GM12878 (cell line): ENCODE data around the gene CYP4F11.

Experiments
- ASH2L ChIP-seq: fragments of 300-600, 200-600 bp; sonication (generic); IDR thresholded peaks from 2 replicates; pipeline ENCODE4 v1.6.1; 2017; ENCODE audit warnings: low read depth, mild to moderate bottlenecking, borderline replicate concordance
- CTCF ChIP-seq, 3 experiments: IDR thresholded peaks in 2 of 3; conservative IDR thresholded peaks in 1 of 3; 2 replicates each; pipeline ENCODE4 v1.5.1; 2011; ENCODE audit warnings: low read depth in 3 of 3, low read length in 3 of 3, mild to moderate bottlenecking in 3 of 3, control low read depth in 2 of 3, moderate library complexity in 2 of 3, inconsistent platforms in 1 of 3, mixed read lengths in 1 of 3; ENCODE audit not compliant: control insufficient read depth in 2 of 3, insufficient read depth in 1 of 3; ENCODE audit errors: extremely low read depth in 1 of 3
- NR2C2 ChIP-seq: IDR thresholded peaks from 2 replicates; pipeline ENCODE4 v1.6.1; 2011; ENCODE audit warnings: borderline replicate concordance, low read depth; ENCODE audit not compliant: control insufficient read depth, insufficient read length
- PAX8 ChIP-seq: fragments of 450-650 bp; IDR thresholded peaks from 2 replicates; pipeline ENCODE4 v1.6.1; 2017; ENCODE audit warnings: mild to moderate bottlenecking, moderate library complexity
- RCOR1 ChIP-seq: conservative IDR thresholded peaks from 2 replicates; pipeline ENCODE4 v1.6.1; 2012; ENCODE audit warnings: low read depth, low read length, improper control_type of control experiment
- SIN3A ChIP-seq: IDR thresholded peaks from 2 replicates; pipeline ENCODE4 v1.6.1; 2012; ENCODE audit warnings: low read depth, low read length, improper control_type of control experiment
- YY1 ChIP-seq: IDR thresholded peaks from 2 replicates; pipeline ENCODE4 v1.6.1; 2011; ENCODE audit warnings: low read depth, mild to moderate bottlenecking, low read length
- ZNF384 ChIP-seq: IDR thresholded peaks from 2 replicates; pipeline ENCODE4 v1.6.1; 2012; ENCODE audit warnings: low read depth, mild to moderate bottlenecking, low read length, improper control_type of control experiment, borderline replicate concordance
- TF ChIP-seq, protein P1 (sequence below): fragments of 450-650 bp; IDR thresholded peaks from 2 replicates; pipeline ENCODE4 v1.6.1; 2018; ENCODE audit warnings: mild to moderate bottlenecking, low read depth, moderate library complexity; ENCODE audit not compliant: partially characterized antibody
- TF ChIP-seq, protein P2 (sequence below): fragments of 450-650 bp; IDR thresholded peaks from 2 replicates; pipeline ENCODE4 v1.6.1; 2017; ENCODE audit warnings: mild to moderate bottlenecking, moderate library complexity
- TF ChIP-seq, protein P3 (sequence below): IDR thresholded peaks from 2 replicates; pipeline ENCODE4 v1.6.1; 2012; ENCODE audit warnings: improper control_type of control experiment, low read depth, low read length; ENCODE audit not compliant: insufficient replicate concordance

GRCh38 chr19:15954820-15955219, 20.5 kb upstream of the CYP4F11 start:
- TF ChIP-seq ASH2L (no peak), SIN3A (no peak), ZNF384 (no peak), YY1 (no peak), RCOR1 (no peak), CTCF (IDR thresholded peaks at IDR 0.05 in 2 of 3, conservative IDR thresholded peaks at IDR 0.05 in 1 of 3; ENCODE audit: control insufficient read depth in 2 of 3, extremely low read depth in 1 of 3, insufficient read depth in 1 of 3, low read depth in 3 of 3, low read length in 3 of 3) (no peak), PAX8 (no peak), NR2C2 (no peak)
- TF ChIP-seq, protein P1, sequence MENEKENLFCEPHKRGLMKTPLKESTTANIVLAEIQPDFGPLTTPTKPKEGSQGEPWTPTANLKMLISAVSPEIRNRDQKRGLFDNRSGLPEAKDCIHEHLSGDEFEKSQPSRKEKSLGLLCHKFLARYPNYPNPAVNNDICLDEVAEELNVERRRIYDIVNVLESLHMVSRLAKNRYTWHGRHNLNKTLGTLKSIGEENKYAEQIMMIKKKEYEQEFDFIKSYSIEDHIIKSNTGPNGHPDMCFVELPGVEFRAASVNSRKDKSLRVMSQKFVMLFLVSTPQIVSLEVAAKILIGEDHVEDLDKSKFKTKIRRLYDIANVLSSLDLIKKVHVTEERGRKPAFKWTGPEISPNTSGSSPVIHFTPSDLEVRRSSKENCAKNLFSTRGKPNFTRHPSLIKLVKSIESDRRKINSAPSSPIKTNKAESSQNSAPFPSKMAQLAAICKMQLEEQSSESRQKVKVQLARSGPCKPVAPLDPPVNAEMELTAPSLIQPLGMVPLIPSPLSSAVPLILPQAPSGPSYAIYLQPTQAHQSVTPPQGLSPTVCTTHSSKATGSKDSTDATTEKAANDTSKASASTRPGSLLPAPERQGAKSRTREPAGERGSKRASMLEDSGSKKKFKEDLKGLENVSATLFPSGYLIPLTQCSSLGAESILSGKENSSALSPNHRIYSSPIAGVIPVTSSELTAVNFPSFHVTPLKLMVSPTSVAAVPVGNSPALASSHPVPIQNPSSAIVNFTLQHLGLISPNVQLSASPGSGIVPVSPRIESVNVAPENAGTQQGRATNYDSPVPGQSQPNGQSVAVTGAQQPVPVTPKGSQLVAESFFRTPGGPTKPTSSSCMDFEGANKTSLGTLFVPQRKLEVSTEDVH, result no peak
- TF ChIP-seq, protein P2, sequence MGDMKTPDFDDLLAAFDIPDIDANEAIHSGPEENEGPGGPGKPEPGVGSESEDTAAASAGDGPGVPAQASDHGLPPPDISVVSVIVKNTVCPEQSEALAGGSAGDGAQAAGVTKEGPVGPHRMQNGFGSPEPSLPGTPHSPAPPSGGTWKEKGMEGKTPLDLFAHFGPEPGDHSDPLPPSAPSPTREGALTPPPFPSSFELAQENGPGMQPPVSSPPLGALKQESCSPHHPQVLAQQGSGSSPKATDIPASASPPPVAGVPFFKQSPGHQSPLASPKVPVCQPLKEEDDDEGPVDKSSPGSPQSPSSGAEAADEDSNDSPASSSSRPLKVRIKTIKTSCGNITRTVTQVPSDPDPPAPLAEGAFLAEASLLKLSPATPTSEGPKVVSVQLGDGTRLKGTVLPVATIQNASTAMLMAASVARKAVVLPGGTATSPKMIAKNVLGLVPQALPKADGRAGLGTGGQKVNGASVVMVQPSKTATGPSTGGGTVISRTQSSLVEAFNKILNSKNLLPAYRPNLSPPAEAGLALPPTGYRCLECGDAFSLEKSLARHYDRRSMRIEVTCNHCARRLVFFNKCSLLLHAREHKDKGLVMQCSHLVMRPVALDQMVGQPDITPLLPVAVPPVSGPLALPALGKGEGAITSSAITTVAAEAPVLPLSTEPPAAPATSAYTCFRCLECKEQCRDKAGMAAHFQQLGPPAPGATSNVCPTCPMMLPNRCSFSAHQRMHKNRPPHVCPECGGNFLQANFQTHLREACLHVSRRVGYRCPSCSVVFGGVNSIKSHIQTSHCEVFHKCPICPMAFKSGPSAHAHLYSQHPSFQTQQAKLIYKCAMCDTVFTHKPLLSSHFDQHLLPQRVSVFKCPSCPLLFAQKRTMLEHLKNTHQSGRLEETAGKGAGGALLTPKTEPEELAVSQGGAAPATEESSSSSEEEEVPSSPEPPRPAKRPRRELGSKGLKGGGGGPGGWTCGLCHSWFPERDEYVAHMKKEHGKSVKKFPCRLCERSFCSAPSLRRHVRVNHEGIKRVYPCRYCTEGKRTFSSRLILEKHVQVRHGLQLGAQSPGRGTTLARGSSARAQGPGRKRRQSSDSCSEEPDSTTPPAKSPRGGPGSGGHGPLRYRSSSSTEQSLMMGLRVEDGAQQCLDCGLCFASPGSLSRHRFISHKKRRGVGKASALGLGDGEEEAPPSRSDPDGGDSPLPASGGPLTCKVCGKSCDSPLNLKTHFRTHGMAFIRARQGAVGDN, result no peak
- TF ChIP-seq, protein P3, sequence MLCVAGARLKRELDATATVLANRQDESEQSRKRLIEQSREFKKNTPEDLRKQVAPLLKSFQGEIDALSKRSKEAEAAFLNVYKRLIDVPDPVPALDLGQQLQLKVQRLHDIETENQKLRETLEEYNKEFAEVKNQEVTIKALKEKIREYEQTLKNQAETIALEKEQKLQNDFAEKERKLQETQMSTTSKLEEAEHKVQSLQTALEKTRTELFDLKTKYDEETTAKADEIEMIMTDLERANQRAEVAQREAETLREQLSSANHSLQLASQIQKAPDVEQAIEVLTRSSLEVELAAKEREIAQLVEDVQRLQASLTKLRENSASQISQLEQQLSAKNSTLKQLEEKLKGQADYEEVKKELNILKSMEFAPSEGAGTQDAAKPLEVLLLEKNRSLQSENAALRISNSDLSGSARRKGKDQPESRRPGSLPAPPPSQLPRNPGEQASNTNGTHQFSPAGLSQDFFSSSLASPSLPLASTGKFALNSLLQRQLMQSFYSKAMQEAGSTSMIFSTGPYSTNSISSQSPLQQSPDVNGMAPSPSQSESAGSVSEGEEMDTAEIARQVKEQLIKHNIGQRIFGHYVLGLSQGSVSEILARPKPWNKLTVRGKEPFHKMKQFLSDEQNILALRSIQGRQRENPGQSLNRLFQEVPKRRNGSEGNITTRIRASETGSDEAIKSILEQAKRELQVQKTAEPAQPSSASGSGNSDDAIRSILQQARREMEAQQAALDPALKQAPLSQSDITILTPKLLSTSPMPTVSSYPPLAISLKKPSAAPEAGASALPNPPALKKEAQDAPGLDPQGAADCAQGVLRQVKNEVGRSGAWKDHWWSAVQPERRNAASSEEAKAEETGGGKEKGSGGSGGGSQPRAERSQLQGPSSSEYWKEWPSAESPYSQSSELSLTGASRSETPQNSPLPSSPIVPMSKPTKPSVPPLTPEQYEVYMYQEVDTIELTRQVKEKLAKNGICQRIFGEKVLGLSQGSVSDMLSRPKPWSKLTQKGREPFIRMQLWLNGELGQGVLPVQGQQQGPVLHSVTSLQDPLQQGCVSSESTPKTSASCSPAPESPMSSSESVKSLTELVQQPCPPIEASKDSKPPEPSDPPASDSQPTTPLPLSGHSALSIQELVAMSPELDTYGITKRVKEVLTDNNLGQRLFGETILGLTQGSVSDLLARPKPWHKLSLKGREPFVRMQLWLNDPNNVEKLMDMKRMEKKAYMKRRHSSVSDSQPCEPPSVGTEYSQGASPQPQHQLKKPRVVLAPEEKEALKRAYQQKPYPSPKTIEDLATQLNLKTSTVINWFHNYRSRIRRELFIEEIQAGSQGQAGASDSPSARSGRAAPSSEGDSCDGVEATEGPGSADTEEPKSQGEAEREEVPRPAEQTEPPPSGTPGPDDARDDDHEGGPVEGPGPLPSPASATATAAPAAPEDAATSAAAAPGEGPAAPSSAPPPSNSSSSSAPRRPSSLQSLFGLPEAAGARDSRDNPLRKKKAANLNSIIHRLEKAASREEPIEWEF, result no peak
